ENCODE data around the gene EPHB3. TPM values are rescaled to one million over a fixed set of nuclear protein-coding genes. Genes with fewer than 3 reads are reported as not detected.

The EPHB3 gene
- total and polyA plus RNA-seq, 2 of the 4 experiments (the other 2 are of a cell fraction): 0.72 to 2.9 TPM

DNA sequence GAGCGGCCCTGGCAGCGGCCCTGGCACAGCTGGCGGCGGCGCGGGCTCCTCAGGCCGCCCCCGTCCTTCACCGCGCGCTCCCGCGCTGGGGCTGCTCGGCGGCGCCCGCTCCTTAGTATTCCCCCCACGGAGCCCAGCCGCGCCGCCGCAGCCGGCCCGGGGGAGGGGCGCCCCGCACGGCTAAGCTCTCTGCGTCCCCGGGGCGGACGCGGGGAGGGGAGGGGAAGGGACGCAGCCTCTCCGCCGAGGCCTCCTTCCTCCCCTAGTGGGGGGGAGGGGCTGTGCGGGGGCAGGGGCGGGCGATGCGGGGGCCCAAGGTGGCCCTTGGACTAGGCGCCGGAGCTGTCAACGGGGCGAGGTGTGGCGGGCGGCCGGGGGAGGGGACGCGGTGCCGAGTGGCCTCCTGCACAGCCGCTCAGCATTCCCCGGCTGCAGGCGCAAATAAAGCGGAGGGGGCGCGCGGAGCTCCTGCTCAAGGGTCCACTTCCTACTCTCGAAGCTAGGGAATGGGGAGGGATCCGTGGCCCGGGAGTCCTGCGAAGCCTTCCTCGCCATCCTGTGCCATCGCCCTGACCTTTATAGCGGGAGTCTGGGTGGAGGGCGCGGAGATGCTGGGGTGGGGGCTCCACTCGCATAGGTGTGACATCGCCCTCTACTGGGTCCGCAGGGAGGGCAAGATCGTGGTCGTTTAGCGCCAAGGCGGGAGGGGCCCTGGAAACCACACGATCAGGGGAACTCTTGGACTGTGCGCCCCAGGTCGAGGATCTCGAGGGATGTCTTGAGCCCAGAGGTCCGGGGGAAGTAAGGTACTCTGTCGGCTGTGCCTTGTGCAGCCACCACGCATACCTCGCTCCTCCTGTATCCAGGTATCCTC is 22.2 kb downstream of the EPHB3 start:
- ChIA-PET CTCF (no interaction called here), POLR2A (ENCODE audit: unreplicated experiment) (no interaction called here)
- Histone ChIP-seq H4K5ac (ENCODE audit: low read depth, low read length) (no peak overlapping the region), H2AK5ac (ENCODE audit: low read depth, low read length) (peak overlapping the region; percentile 36; the same call in 1 of the 2 replicates), H2AK9ac (replicated peaks; ENCODE audit: low read depth, low read length, poor library complexity) (peak overlapping the region; percentile 74), H3K23ac (ENCODE audit: low read depth, low read length) (no peak overlapping the region), H3K4ac (ENCODE audit: low read depth, low read length) (no peak overlapping the region), H2BK20ac (ENCODE audit: low read depth, low read length) (no peak overlapping the region), H3K4me3 (ENCODE audit: insufficient read depth, low read depth, low read length) (no peak overlapping the region), H3K14ac (replicated peaks; ENCODE audit: low read depth, low read length) (no peak overlapping the region), H2BK15ac (ENCODE audit: low read depth, low read length) (no peak overlapping the region), H3K27ac (ENCODE audit: insufficient read depth, low read length) (no peak overlapping the region), H2BK120ac (ENCODE audit: low read depth, low read length) (no peak overlapping the region), H3K79me1 (ENCODE audit: low read depth in 1 of 2, low read length in 2 of 2) (no peaks in the 10 kb centered on the region), H3K4me1 (ENCODE audit: control insufficient read depth, insufficient read depth, low read length) (peaks cover 7% of the 10 kb centered on the region; the same call in 1 of the 2 replicates), H4K20me1 (ENCODE audit: insufficient read depth, low read length) (no peaks in the 10 kb centered on the region), H3K4me2 (ENCODE audit: low read depth, low read length) (no peak overlapping the region), H3K9me1 (ENCODE audit: insufficient read depth, low read length) (no peaks in the 10 kb centered on the region), H3K9me3 (ENCODE audit: control insufficient read depth, insufficient read depth, low read length) (no peaks in the 10 kb centered on the region), H3K56ac (ENCODE audit: extremely low read depth, insufficient read depth, low read length) (no peak overlapping the region), H4K91ac (ENCODE audit: insufficient read depth, low read depth, low read length) (no peak overlapping the region), H4K8ac (ENCODE audit: low read depth in 2 of 2, low read length in 2 of 2) (no peak overlapping the region), H2BK5ac (ENCODE audit: low read depth, low read length, poor library complexity, severe bottlenecking) (no peak overlapping the region), H3K18ac (ENCODE audit: low read depth, low read length) (no peak overlapping the region), H2AFZ (replicated peaks; ENCODE audit: low read length, poor library complexity) (peak overlapping the region; percentile 34), H3K27me3 (ENCODE audit: control insufficient read depth, insufficient read depth, low read length) (peaks cover 9% of the 10 kb centered on the region), H3K9ac (ENCODE audit: low read depth, low read length) (no peak overlapping the region), H3K36me3 (ENCODE audit: control insufficient read depth, insufficient read depth, low read length) (peaks cover 35% of the 10 kb centered on the region)
- dilution Hi-C loops (cut with HindIII; ENCODE audit: low sequenced_read_pairs, unreplicated experiment): no loop called here
- in situ Hi-C loops (cut with MboI; ENCODE audit: low sequenced_read_pairs): no loop called here
- BruUV-seq (replicated peaks): no TSS peak
- no peak for DNase-seq
- intact Hi-C loops (cut with micrococcal nuclease): loop anchor here (5.0 kb wide), 1 partner anchor 128 kb away; the partner anchor contains the start of gene MAGEF1
- TF ChIP-seq MAZ (IDR thresholded peaks at IDR 0.05; ENCODE audit: borderline replicate concordance, low read depth, low read length) (no peak), FOS (IDR thresholded peaks at IDR 0.05; ENCODE audit: low read depth, low read length) (no peak), SMC3 (IDR thresholded peaks at IDR 0.05; ENCODE audit: low read depth, low read length) (no peak)
- 53% methylated on average over 37 of the region's 80 CpGs; no CpG with 5 or more reads in 1 of the 2 experiments for WGBS, 2 experiments (ENCODE audit: extremely low coverage in 2 of 2, insufficient read length in 1 of 2)
- ATAC-seq (ENCODE audit: low read depth): no peak
